Measurements from ENCODE around the gene TTLL13.
"Not testable (repeated sequence)": the region's sequence is repeated elsewhere in the genome, so short reads cannot be mapped to it uniquely, and the experiment has no call there.

DNA sequence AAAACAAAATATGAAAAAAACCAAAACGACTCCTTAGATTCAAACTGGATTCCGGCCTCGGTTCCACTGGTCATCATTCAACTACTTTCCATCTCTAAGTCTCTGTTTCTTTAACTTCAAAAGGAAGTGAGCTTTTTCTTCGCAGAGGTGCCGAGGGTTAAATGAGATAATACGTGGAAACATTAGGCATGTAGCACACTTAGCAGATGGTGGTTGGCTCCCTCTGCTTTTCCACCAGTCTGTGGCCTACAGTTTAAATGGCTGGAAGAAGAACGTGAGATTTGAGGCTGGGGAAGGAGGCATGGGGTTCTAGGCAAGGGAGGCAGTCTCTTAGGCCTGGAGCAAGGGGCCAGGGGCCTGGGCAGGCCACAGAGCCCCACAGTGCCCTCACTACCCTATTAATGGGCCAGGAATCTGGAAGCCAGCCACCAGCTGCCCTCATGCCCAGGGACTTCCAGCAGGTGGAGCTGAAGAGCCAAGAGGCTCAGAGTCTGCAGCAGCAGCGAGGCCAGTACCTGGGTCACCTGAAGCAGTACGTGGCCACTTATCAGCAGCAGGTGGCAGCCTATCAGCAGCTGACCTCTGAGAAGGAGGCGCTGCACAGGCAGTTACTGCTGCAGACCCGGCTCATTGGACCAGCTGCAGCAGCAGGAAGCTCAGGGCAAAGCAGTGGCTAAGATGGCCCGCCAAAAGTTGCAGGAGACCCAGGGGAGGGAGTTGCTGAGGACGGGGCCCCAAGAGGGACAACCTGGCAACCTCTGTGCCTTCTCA, 43.9 kb downstream of the TTLL13 start:
- TF ChIP-seq POLR2A (IDR thresholded peaks at IDR 0.05; ENCODE audit: low read length); GATA1 (IDR thresholded peaks at IDR 0.05; ENCODE audit: low read depth, low read length): not testable (repeated sequence)

All from erythroblast (primary cell).